ENCODE results near the gene LRRC74B.
"Not testable (repeated sequence)": the region's sequence is repeated elsewhere in the genome, so short reads cannot be mapped to it uniquely, and the experiment has no call there.

The LRRC74B gene

DNA sequence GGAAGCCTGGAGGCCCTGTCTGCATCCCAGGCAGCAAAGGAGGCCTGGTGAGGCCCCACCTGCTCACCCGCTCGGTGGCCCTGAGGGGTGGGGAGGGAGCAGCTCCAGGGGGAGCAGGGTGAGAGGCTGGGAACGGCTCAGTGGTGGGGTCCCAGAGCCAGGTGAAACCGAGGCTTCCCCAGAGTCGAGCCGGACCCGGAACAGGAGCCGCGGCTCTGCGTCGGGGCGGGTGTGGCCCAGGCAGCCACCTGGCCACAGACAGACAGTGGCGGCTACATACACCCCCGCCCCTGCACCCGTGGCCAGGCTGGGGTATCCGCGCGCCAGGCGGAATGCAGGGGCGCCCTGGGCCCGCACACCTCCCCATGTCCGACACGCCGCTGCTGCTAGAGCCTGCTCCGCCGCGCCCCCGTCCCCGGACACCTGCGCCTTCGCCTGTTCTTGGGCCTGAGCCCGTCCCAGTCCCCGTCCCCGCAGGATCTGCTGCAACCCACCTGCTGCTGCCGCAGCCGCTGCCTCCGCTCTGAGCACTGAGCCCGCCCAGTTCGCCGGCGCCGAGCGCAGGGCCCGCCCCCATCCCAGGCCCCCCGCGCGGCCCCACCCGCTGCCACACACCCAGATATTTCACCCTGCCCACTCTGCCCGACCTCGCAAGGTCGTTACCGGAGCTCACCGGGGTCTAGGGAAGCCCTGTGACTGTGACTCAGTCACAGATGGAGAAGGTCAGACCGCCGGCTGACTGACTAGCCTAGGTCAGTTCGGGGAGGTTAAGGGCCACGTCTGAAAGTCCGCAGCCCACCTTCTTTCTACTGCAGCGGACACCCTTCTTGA is 13.5 kb upstream of the LRRC74B start, which contains the start of gene SLC7A4:
SLC7A4 (minus strand) TSS at position 525 of the 831 bp plus-strand sequence. CDS start 749 bp downstream, outside the sequence.
- DNase-seq: no peak

- no peak for DNase-seq
Observed at GRCh38 chr22:21032868-21033688, 12.7 kb upstream of the LRRC74B start.

- no peak for DNase-seq
Observed at GRCh38 chr22:21033895-21034294, 11.9 kb upstream of the LRRC74B start.

DNA sequence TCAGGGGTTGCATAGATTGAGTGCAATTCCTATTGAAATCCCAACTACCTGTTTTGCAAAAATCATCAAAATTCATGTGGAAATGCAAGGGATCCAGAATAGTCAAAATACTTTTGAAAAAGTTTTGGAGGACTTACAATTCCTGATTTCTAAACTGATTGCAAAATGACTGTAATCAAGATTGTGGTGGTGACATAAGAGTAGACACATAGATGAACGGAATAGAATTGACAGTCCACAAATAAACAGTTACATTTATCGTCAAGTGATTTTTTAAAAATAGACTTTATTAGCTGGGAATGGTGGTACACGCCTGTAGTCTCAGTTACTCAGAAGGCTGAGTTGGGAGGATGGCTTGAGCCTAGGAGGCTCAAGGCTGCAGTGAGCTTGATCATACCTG is 10.8 kb upstream of the LRRC74B start:
- no peak for DNase-seq

GRCh38 chr22:21038405-21038804 is 7.3 kb upstream of the LRRC74B start:
- DNase-seq: no peak

DNA sequence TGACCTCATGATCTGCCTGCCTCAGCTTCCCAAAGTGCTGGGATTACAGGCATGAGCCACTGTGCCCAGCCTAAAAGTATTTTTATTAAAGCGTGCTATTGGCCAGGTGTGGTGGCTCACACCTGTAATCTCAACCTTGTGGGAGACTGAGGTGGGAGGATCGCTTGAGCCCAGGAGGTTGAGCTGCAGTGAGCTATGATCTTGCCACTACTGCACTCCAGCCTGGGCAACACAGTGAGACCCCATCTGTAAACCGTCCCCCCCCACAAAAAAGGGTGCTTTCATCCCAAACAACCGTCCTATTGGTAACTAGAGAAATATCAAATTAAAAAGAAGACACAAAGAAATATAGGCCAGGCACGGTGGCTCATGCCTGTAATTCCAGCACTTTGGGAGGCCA is 6.6 kb upstream of the LRRC74B start:
- not testable (repeated sequence) for DNase-seq

GRCh38 chr22:21041937-21042336 is 3.8 kb upstream of the LRRC74B start:
- no peak for DNase-seq

DNA sequence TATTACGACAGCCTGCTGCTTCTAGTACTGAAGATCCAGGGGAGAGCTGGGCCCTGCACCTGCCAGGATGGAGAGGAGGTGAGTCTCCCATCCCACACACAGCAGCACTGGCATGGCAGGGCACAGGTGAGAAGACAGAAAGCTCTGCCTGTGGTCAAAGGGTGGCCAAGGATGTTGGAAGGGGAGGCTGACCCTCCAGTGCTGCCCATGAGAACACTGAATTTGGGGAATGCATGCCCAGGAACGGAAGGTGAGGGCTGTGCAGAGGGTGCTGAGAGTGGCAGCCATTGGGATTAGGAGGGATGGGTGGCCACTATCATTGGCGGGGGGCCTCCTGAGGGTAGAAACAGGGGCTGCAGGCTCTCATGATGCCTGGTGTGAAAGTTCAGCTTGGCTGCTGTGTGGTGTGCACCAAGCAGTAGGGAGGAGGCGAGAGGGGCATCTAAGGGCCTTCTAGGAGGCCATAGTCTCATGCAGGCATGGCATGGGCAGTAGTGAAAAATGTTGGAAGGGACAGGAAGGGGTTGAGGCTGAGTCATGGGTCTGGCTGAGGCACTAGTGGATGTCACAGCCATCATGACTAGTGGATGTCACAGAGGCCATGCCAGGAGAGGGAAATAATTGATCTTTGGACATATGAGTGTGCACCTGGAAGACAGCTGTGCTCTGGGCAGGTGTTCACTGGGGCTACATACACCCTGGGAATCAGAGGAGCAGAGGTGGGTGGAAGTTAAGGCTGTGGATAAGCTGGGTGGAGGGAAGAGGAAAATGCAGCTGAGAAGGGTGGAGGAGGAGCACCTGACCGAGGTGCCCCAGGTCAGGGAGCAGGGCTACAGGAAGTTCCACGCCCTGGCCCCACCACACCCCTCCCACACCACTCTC is 2.5 kb upstream of the LRRC74B start:
- no peak for DNase-seq

DNA sequence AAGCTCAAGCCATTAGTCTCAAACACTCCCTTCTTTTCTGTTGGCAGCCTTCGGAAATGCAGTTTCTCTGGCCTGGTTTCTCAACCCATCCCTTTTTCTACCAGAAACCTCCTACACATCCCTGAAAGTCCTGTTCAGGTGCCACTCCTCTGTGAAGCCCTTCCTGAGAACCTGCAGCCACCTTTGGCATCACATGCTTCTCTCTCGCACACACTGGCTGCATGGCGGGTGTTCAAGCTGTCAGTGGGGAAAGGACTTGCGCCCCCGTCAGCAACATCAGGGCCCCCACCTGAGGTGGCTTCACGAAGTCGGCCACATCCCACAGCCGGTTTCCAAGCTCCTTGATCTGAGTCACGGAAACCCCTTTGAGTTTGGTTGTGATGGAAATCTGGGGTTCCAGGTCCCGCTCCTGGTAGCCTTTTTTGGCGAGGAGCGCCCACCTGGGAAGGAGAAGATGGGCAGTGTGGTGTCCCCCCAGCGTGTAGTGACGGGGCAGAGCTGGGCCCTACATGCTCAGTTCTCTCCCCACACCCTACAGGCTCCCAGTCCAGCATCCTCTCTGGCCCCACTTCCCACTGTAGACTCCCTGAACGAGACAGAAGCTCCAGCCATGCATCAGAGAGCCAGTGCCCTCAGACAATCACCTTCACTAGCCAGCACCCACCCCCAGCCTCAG is 1.7 kb upstream of the LRRC74B start:
- DNase-seq: no peak

- no peak for DNase-seq
Observed at GRCh38 chr22:21044931-21045584, 688 bp upstream of the LRRC74B start.

- DNase-seq: no peak
Observed at GRCh38 chr22:21047035-21047661, 1.4 kb downstream of the LRRC74B start.

GRCh38 chr22:21047730-21048129 is 2.0 kb downstream of the LRRC74B start:
- no peak for DNase-seq

DNA sequence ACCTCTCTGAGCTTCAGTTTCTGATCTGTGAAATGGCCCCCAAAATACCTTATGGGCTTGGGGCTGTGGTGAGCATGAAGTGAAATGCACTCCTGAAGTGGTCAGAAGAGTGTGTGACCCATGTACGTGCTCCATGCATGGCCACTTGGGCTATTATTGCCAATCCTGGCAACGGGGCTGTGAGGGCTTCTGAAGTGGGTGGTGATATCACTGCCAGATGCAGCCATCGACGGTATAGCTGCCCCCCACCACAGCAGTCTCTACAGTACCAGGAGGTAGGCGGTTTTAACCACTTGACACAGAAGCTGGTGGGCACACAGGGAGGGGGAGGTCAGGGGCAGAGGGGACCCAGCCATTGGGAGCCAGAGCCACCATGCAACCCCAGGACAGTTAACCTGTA is 2.7 kb downstream of the LRRC74B start:
- DNase-seq: not testable (repeated sequence)

DNA sequence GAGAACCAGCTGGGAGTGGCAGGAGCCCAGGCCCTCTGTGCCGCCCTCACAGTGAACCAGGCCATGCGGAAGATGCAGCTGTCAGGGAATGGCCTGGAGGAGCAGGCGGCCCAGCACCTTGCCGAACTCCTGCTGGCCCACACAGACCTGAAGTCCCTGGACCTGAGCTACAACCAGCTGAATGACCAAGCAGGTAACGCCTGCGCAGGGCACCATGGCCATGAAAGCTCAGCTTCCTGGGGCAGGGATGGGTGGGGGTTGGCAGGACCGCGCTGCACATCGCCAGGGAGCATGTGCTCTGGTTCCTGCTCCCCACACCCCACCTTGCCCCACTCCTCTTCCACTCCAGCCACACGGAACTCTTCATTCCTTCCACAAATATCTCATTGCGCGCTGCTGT is 3.2 kb downstream of the LRRC74B start:
- DNase-seq: not testable (repeated sequence)

- DNase-seq: no peak
Observed at GRCh38 chr22:21051145-21051830, 5.5 kb downstream of the LRRC74B start.

DNA sequence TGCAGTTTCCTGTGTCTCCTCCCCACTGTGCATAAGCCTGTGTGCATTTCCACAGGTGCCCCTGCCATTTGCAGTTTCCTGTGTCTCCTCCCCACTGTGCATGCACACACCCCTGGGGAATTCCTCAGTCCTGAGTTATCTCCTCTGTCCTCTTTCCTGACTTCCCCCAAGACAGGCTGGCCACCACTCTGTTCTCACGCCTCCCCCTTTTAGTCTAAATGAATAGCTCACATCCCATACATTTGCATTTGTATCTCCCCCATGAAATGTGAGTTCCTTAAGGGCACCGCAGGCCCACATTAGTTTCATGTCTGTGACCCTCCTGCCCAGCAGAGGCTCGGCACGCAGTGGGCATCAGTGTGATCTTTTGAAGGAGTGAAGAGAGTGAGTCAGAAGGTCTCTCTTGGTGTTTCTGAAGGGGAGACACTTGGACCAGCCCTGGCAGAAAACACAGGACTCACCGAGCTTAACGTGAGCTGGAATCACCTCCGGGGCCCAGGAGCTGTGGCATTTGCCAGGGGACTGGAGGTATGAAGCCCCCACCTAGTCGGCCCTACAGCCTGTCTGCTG is 6.2 kb downstream of the LRRC74B start:
- DNase-seq: no peak

- DNase-seq: no peak
Observed at GRCh38 chr22:21052715-21053459, 7.1 kb downstream of the LRRC74B start.

GRCh38 chr22:21054046-21054713 is 8.4 kb downstream of the LRRC74B start:
- DNase-seq: no peak
